T-helper 2 cell treated with Interferon-gamma antibody and Interleukin-4, amounts not matched to agents 5 μg/mL and 100 μg/mL, for 36 hours (primary cell): Measurements from ENCODE around the gene LARP1B.

Experiments
- DNase-seq: peaks from one replicate; pipeline ENCODE4 v3.0.0; 2021; ENCODE audit warnings: low spot score
- H3K27ac Mint-ChIP-seq: one replicate; pipeline ENCODE4 v1.8.0; 2021; ENCODE audit warnings: mild to moderate bottlenecking, mixed read lengths
- H3K27me3 Mint-ChIP-seq: one replicate; pipeline ENCODE4 v1.8.0; 2021; ENCODE audit warnings: low read depth, mixed read lengths
- H3K36me3 Mint-ChIP-seq: one replicate; pipeline ENCODE4 v1.8.0; 2021; ENCODE audit warnings: low read depth, mixed read lengths
- H3K4me1 Mint-ChIP-seq: one replicate; pipeline ENCODE4 v1.8.0; 2021; ENCODE audit warnings: low read depth, mixed read lengths
- H3K4me3 Mint-ChIP-seq: one replicate; pipeline ENCODE4 v1.8.0; 2022; ENCODE audit warnings: mild to moderate bottlenecking, moderate library complexity, mixed read lengths
- H3K9me3 Mint-ChIP-seq: one replicate; pipeline ENCODE4 v1.8.0; 2021; ENCODE audit warnings: mixed read lengths

Gene LARP1B

GRCh38 chr4:128158894-128159293 is 97.8 kb downstream of the LARP1B start:
- Mint-ChIP-seq H3K27ac (no peak overlapping the region), H3K36me3 (peaks cover 6% of the 10 kb centered on the region), H3K9me3 (no peaks in the 10 kb centered on the region), H3K4me3 (no peak overlapping the region), H3K27me3 (no peaks in the 10 kb centered on the region), H3K4me1 (no peaks in the 10 kb centered on the region)
- no peak for DNase-seq

GRCh38 chr4:128159967-128160366 is 98.9 kb downstream of the LARP1B start:
- Mint-ChIP-seq H3K4me1 (no peaks in the 10 kb centered on the region), H3K4me3 (no peak overlapping the region), H3K27me3 (no peaks in the 10 kb centered on the region), H3K9me3 (no peaks in the 10 kb centered on the region), H3K27ac (no peak overlapping the region), H3K36me3 (peaks cover 6% of the 10 kb centered on the region)
- DNase-seq, result no peak

- Mint-ChIP-seq H3K4me1 (no peaks in the 10 kb centered on the region), H3K9me3 (no peaks in the 10 kb centered on the region), H3K36me3 (peaks cover 4% of the 10 kb centered on the region), H3K4me3 (no peak overlapping the region), H3K27me3 (no peaks in the 10 kb centered on the region), H3K27ac (no peak overlapping the region)
- no peak for DNase-seq
These were observed 100.0 kb downstream of the LARP1B start for GRCh38 chr4:128161138-128161537.

GRCh38 chr4:128162434-128162833 is 101.3 kb downstream of the LARP1B start:
- DNase-seq, result no peak
- no peaks in the 10 kb centered on the region for H3K27me3 Mint-ChIP-seq
- H3K9me3 Mint-ChIP-seq, result no peaks in the 10 kb centered on the region
- no peaks in the 10 kb centered on the region for H3K36me3 Mint-ChIP-seq
- no peak overlapping the region for H3K27ac Mint-ChIP-seq
- no peak overlapping the region for H3K4me3 Mint-ChIP-seq
- H3K4me1 Mint-ChIP-seq, result peaks cover 6% of the 10 kb centered on the region

GRCh38 chr4:128163177-128164117 is 102.3 kb downstream of the LARP1B start:
- no peak for DNase-seq
- H3K27me3 Mint-ChIP-seq, result no peaks in the 10 kb centered on the region
- no peak overlapping the region for H3K4me3 Mint-ChIP-seq
- peaks cover 6% of the 10 kb centered on the region for H3K4me1 Mint-ChIP-seq
- H3K36me3 Mint-ChIP-seq, result no peaks in the 10 kb centered on the region
- no peaks in the 10 kb centered on the region for H3K9me3 Mint-ChIP-seq
- H3K27ac Mint-ChIP-seq, result no peak overlapping the region

- no peaks in the 10 kb centered on the region for H3K9me3 Mint-ChIP-seq
- no peak overlapping the region for H3K4me3 Mint-ChIP-seq
- H3K27ac Mint-ChIP-seq, result no peak overlapping the region
- peaks cover 6% of the 10 kb centered on the region for H3K4me1 Mint-ChIP-seq
- no peak for DNase-seq
- no peaks in the 10 kb centered on the region for H3K36me3 Mint-ChIP-seq
- H3K27me3 Mint-ChIP-seq, result no peaks in the 10 kb centered on the region
These were observed 105.9 kb downstream of the LARP1B start for GRCh38 chr4:128166982-128167381.

GRCh38 chr4:128168701-128169100 is 107.6 kb downstream of the LARP1B start:
- H3K27me3 Mint-ChIP-seq, result no peaks in the 10 kb centered on the region
- no peak overlapping the region for H3K4me3 Mint-ChIP-seq
- H3K4me1 Mint-ChIP-seq, result peaks cover 6% of the 10 kb centered on the region
- H3K36me3 Mint-ChIP-seq, result no peaks in the 10 kb centered on the region
- no peak overlapping the region for H3K27ac Mint-ChIP-seq
- no peaks in the 10 kb centered on the region for H3K9me3 Mint-ChIP-seq
- no peak for DNase-seq

GRCh38 chr4:128169245-128169644 is 108.1 kb downstream of the LARP1B start:
- Mint-ChIP-seq H3K27me3 (no peaks in the 10 kb centered on the region), H3K4me3 (no peak overlapping the region), H3K27ac (no peak overlapping the region), H3K36me3 (no peaks in the 10 kb centered on the region), H3K9me3 (no peaks in the 10 kb centered on the region), H3K4me1 (peaks cover 6% of the 10 kb centered on the region)
- no peak for DNase-seq

- H3K27me3 Mint-ChIP-seq, result no peaks in the 10 kb centered on the region
- peaks cover 2% of the 10 kb centered on the region for H3K36me3 Mint-ChIP-seq
- no peak for DNase-seq
- H3K9me3 Mint-ChIP-seq, result no peaks in the 10 kb centered on the region
- no peak overlapping the region for H3K27ac Mint-ChIP-seq
- peaks cover 10% of the 10 kb centered on the region for H3K4me1 Mint-ChIP-seq
- no peak overlapping the region for H3K4me3 Mint-ChIP-seq
These were observed 115.5 kb downstream of the LARP1B start for GRCh38 chr4:128176643-128177042.

GRCh38 chr4:128177498-128177897 is 116.4 kb downstream of the LARP1B start:
- H3K9me3 Mint-ChIP-seq, result no peaks in the 10 kb centered on the region
- no peak overlapping the region for H3K27ac Mint-ChIP-seq
- no peak overlapping the region for H3K4me3 Mint-ChIP-seq
- no peak for DNase-seq
- peaks cover 10% of the 10 kb centered on the region for H3K4me1 Mint-ChIP-seq
- H3K36me3 Mint-ChIP-seq, result peaks cover 2% of the 10 kb centered on the region
- H3K27me3 Mint-ChIP-seq, result no peaks in the 10 kb centered on the region

GRCh38 chr4:128186623-128187022 is 125.5 kb downstream of the LARP1B start:
- H3K27me3 Mint-ChIP-seq, result no peaks in the 10 kb centered on the region
- DNase-seq, result no peak
- peaks cover 13% of the 10 kb centered on the region for H3K4me1 Mint-ChIP-seq
- peaks cover 3% of the 10 kb centered on the region for H3K36me3 Mint-ChIP-seq
- H3K4me3 Mint-ChIP-seq, result no peak overlapping the region
- H3K27ac Mint-ChIP-seq, result no peak overlapping the region
- H3K9me3 Mint-ChIP-seq, result no peaks in the 10 kb centered on the region

GRCh38 chr4:128191115-128191781 is 130.1 kb downstream of the LARP1B start:
- Mint-ChIP-seq H3K9me3 (no peaks in the 10 kb centered on the region), H3K36me3 (no peaks in the 10 kb centered on the region), H3K4me3 (no peak overlapping the region), H3K27ac (no peak overlapping the region), H3K4me1 (peaks cover 13% of the 10 kb centered on the region), H3K27me3 (no peaks in the 10 kb centered on the region)
- peak; percentile 68 for DNase-seq

GRCh38 chr4:128220286-128221235 is 159.4 kb downstream of the LARP1B start:
- Mint-ChIP-seq H3K4me3 (no peak overlapping the region), H3K27ac (no peak overlapping the region), H3K36me3 (no peaks in the 10 kb centered on the region), H3K9me3 (no peaks in the 10 kb centered on the region), H3K4me1 (peaks cover 2% of the 10 kb centered on the region), H3K27me3 (no peaks in the 10 kb centered on the region)
- DNase-seq, result no peak
